GM21529 (cell line): ENCODE data around the gene PRSS2.
A peak's percentile ranks its signal among the peaks of the same experiment; 100 is the strongest.

Experiments used
- ATAC-seq: cut with Tn5 transposase; IDR thresholded peaks from one replicate; pipeline ENCODE4 v1.9.1; 2021; ENCODE audit not compliant: unreplicated experiment

The PRSS2 gene

GRCh38 chr7:142784716-142785115, 13.9 kb downstream of the PRSS2 start:
- no peak for ATAC-seq

- no peak for ATAC-seq
Observed at GRCh38 chr7:142785841-142786250, 15.1 kb downstream of the PRSS2 start.

GRCh38 chr7:142787034-142787768, 16.4 kb downstream of the PRSS2 start:
- no peak for ATAC-seq

GRCh38 chr7:142787783-142788182, 17.0 kb downstream of the PRSS2 start:
- no peak for ATAC-seq

- ATAC-seq = no peak
Observed at GRCh38 chr7:142788303-142789289, 17.8 kb downstream of the PRSS2 start.

- ATAC-seq = no peak
Observed at GRCh38 chr7:142789441-142789840, 18.7 kb downstream of the PRSS2 start.

GRCh38 chr7:142790056-142790455, 19.3 kb downstream of the PRSS2 start:
- ATAC-seq = no peak

- ATAC-seq = no peak
Observed at GRCh38 chr7:142790555-142790954, 19.8 kb downstream of the PRSS2 start.

- ATAC-seq = no peak
Observed at GRCh38 chr7:142791502-142791901, 20.7 kb downstream of the PRSS2 start.

GRCh38 chr7:142792129-142792528, 21.4 kb downstream of the PRSS2 start:
- ATAC-seq = no peak

GRCh38 chr7:142792593-142792992, 21.8 kb downstream of the PRSS2 start:
- no peak for ATAC-seq

GRCh38 chr7:142793156-142793555, 22.4 kb downstream of the PRSS2 start:
- ATAC-seq = no peak

GRCh38 chr7:142795339-142795863, 24.6 kb downstream of the PRSS2 start:
- no peak for ATAC-seq

GRCh38 chr7:142796001-142796500, 25.3 kb downstream of the PRSS2 start:
- peak; percentile 2 for ATAC-seq

GRCh38 chr7:142796501-142797390, 26.0 kb downstream of the PRSS2 start:
- ATAC-seq = peak; percentile 42

- peak; percentile 37 for ATAC-seq
Observed at GRCh38 chr7:142797391-142798377, 26.9 kb downstream of the PRSS2 start.

GRCh38 chr7:142798451-142799436, 28.0 kb downstream of the PRSS2 start:
- no peak for ATAC-seq

- no peak for ATAC-seq
Observed at GRCh38 chr7:142799437-142799835, 28.7 kb downstream of the PRSS2 start.
